Measurements from ENCODE around the gene ITPR2.

GRCh38 chr12:26451763-26452162, 381.2 kb downstream of the ITPR2 start:
- TF ChIP-seq CTCF (IDR thresholded peaks at IDR 0.05) = no peak
- TF ChIP-seq EP300 (IDR thresholded peaks at IDR 0.05) = no peak
- TF ChIP-seq USF2 (IDR thresholded peaks at IDR 0.05) = no peak
- no peak for TF ChIP-seq EHMT2 (IDR thresholded peaks at IDR 0.05; ENCODE audit: low read depth)

Data from A549 (cell line).